Measurements from ENCODE around the gene GYPB. TPM values are rescaled to one million over a fixed set of nuclear protein-coding genes. Genes with fewer than 3 reads are reported as not detected.

The GYPB gene
- not detected in 2 replicates for total RNA-seq

DNA sequence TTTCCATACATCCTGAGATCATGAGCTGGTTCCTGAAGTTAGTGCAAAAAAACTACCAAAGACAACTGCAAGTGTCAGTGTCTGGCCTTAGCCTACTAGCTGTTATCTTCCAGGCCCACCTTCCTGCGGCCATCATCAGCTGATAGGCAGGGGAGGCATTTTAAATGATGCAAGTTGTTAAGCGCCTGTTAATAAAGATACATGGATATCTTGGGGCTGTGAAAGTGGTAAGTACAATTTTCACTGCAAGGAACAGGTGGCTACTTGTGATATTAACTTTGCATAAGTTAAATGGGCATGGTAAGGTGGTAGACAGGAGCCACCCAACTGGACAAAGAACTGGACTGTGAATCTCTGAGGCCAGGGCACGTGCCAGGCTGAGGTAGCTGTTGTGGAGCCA is at the start of gene GYPB:
GYPB (minus strand) TSS at position 104 of the 400 bp plus-strand sequence; CDS start at position 11, 93 bp downstream.

Other genes with a start within 250 kb of the GYPB start
- 0.56 and 1.5 TPM in 2 replicates for gene GYPE, start 113.8 kb downstream of the GYPB start, total RNA-seq
- gene GYPA, start 121.3 kb upstream of the GYPB start, total RNA-seq = not detected in 2 replicates